ENCODE measurements around the gene SMS. TPM values are rescaled to one million over a fixed set of nuclear protein-coding genes. Genes with fewer than 3 reads are reported as not detected.
A peak's percentile ranks its signal among the peaks of the same experiment; 100 is the strongest.

Gene SMS
- total and polyA plus RNA-seq, 11 donors, result 24.0 to 109 (median 50.2) TPM

DNA sequence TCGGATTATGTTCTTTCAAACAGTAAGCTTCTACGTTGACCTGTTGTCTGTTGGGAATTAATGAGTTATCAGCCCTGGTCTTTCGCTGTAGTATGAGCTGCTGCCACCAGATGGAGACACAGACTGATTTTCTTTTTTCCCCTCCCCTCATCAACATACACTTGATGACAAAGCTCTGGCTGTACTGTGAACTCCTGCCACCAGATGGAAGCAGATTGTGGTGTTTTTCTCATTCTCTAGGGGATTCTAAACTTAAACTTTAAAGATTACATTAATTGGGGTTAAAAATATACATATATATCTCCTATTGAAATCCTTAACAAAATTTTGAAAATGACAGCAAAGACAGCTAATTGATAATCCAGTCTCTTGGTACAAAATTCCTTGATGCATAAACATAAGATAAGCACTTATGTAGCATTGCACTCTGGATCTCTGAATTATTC lies 44.8 kb downstream of the SMS start:
- Histone ChIP-seq H3K9me3 (no peaks in the 10 kb centered on the region), H3K4me1 (no peaks in the 10 kb centered on the region), H3K27me3 (no peaks in the 10 kb centered on the region), H3K36me3 (peaks cover 0 to 42% (median 11%) of the 10 kb centered on the region in 9 donors), H3K27ac (no peak overlapping the region), H3K4me3 (no peak overlapping the region)
- ATAC-seq (peak; percentile 71 to 93 (median 87)), DNase-seq (peak in 4 of 5 donors; percentile 26 to 50 (median 40))
- intact Hi-C loops (cut with DNase I), result loop anchor here in 5 of 10 donors (5.0 to 10.0 kb wide), 7 partner anchors 207 to 1647 kb away; no protein-coding TSS in a partner anchor
- TF ChIP-seq, protein P1, sequence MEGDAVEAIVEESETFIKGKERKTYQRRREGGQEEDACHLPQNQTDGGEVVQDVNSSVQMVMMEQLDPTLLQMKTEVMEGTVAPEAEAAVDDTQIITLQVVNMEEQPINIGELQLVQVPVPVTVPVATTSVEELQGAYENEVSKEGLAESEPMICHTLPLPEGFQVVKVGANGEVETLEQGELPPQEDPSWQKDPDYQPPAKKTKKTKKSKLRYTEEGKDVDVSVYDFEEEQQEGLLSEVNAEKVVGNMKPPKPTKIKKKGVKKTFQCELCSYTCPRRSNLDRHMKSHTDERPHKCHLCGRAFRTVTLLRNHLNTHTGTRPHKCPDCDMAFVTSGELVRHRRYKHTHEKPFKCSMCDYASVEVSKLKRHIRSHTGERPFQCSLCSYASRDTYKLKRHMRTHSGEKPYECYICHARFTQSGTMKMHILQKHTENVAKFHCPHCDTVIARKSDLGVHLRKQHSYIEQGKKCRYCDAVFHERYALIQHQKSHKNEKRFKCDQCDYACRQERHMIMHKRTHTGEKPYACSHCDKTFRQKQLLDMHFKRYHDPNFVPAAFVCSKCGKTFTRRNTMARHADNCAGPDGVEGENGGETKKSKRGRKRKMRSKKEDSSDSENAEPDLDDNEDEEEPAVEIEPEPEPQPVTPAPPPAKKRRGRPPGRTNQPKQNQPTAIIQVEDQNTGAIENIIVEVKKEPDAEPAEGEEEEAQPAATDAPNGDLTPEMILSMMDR (IDR thresholded peaks at IDR 0.05), result peak; percentile 60 to 93 (median 82)
- TF ChIP-seq POLR2A (IDR thresholded peaks at IDR 0.05), result no peak
- 6 to 13% (median 8%) methylated on average over 3 of the region's 3 CpGs for WGBS, 4 donors

DNA sequence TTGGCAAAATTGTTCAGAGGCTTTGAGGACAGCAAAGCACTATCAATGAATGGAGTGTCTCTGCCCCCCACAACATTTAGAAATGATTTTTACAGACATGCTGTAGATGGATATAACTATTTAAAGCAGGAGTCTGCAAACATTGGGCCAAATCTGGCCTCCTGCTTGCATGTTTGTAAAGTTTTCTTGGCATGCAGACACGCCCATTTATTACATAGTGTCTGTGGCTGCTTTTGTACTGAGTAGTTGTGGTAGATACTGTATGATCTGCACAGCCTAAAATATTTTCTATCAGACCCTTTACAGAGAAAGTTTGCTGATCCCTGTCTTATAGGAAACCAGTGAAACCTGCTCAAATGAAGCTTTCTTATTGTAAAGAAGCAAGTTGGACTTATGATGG lies 46.1 kb downstream of the SMS start:
- Histone ChIP-seq H3K9me3 (no peaks in the 10 kb centered on the region), H3K4me3 (no peak overlapping the region), H3K27ac (no peak overlapping the region), H3K27me3 (no peaks in the 10 kb centered on the region), H3K4me1 (no peaks in the 10 kb centered on the region), H3K36me3 (peaks cover 0 to 46% (median 11%) of the 10 kb centered on the region in 9 donors)
- intact Hi-C loops (cut with DNase I), result loop anchor here in 5 of 10 donors (5.0 to 10.0 kb wide), 7 partner anchors 206 to 1646 kb away; no protein-coding TSS in a partner anchor
- DNase-seq (no peak), ATAC-seq (no peak)
- WGBS, 4 donors, result 42 to 76% (median 62%) methylated on average over 1 of the region's 1 CpG
- TF ChIP-seq, protein P1 (IDR thresholded peaks at IDR 0.05), result no peak
- TF ChIP-seq POLR2A (IDR thresholded peaks at IDR 0.05), result no peak

DNA sequence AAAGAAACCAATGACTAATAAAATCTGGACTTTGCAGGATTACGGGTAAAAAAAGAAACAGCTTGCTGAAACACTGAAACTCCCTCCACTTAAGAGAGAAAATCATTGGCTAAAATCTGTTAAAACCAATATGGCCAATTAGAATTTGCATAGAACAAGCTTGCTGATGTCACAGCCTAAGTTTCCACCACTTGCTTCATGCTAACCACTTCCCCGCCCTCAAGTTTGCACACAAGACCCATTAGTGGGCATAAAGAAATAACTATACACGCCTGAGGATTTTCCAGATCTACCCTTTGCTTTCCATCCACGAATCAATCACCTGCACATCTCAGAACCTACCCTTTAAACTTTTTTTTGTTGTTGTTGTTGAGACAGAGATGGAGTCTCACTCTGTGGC lies 48.9 kb downstream of the SMS start:
- Histone ChIP-seq H3K36me3 (peaks cover 0 to 54% (median 14%) of the 10 kb centered on the region in 9 donors), H3K4me1 (no peaks in the 10 kb centered on the region), H3K9me3 (no peaks in the 10 kb centered on the region), H3K27ac (no peak overlapping the region), H3K4me3 (no peak overlapping the region), H3K27me3 (no peaks in the 10 kb centered on the region)
- intact Hi-C loops (cut with DNase I), result loop anchor here in 5 of 10 donors (5.0 to 10.0 kb wide), 7 partner anchors 203 to 1643 kb away; no protein-coding TSS in a partner anchor
- TF ChIP-seq, protein P1 (IDR thresholded peaks at IDR 0.05), result no peak
- TF ChIP-seq POLR2A (IDR thresholded peaks at IDR 0.05), result no peak
- ATAC-seq, result no peak
- 81 to 96% (median 87%) methylated on average over 4 of the region's 4 CpGs for WGBS, 4 donors
- DNase-seq, result no peak

DNA sequence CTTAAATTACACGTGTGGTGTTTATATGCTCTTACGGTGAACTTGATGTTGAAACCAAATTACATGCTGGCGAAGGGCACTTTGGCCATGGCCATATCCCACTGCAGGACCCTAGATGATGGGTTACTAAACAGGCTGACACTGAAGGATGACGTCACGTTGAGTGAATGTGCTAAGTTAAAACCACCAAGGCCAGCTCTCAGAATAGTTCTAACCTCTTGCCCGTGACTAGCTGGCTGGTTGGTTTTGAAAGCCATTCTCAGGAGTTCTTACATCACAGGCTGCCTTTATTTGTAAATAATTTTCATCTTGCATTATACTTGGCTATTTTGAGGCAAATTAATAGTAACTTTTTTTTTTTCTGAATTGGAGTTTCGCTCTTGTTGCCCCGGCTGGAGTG lies 50.3 kb downstream of the SMS start:
- Histone ChIP-seq H3K4me1 (peaks cover 0 to 1% (median 0%) of the 10 kb centered on the region in 12 donors), H3K4me3 (no peak overlapping the region), H3K9me3 (no peaks in the 10 kb centered on the region), H3K27me3 (no peaks in the 10 kb centered on the region), H3K27ac (no peak overlapping the region), H3K36me3 (peaks cover 0 to 46% (median 9%) of the 10 kb centered on the region in 9 donors)
- ATAC-seq (no peak), DNase-seq (no peak)
- WGBS, 4 donors, result 76 to 95% (median 85%) methylated on average over 8 of the region's 8 CpGs
- intact Hi-C loops (cut with DNase I), result no loop called here
- TF ChIP-seq POLR2A (IDR thresholded peaks at IDR 0.05), result no peak

DNA sequence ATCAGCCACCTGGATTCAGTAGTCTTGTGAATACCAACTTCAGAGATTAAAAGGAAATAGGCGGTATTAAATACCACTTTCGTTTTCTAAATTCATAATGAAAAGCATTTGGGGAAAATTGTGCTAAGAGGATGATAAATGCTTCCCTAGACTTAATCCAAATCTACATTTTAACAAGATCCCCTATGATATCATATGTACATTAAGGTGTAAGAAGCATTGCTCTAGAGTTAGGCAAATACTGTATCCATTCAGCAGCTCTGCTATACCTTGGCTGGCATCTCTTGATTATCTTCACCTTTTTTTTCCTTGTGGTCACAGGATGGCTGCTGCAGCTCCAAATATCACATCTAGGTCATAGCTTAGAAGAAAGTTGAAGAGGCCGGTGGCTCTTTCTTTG lies 51.0 kb downstream of the SMS start:
- Histone ChIP-seq H3K27ac (no peak overlapping the region), H3K9me3 (no peaks in the 10 kb centered on the region), H3K36me3 (peaks cover 0 to 42% (median 9%) of the 10 kb centered on the region in 9 donors), H3K4me1 (peaks cover 0 to 8% (median 0%) of the 10 kb centered on the region in 12 donors), H3K4me3 (no peak overlapping the region), H3K27me3 (no peaks in the 10 kb centered on the region)
- whole genome bisulfite sequencing, 4 donors, result 86 to 98% (median 92%) methylated on average over 3 of the region's 3 CpGs
- ATAC-seq (no peak), DNase-seq (no peak)
- intact Hi-C loops (cut with DNase I), result no loop called here
- TF ChIP-seq, protein P1 (IDR thresholded peaks at IDR 0.05), result no peak
- TF ChIP-seq POLR2A (IDR thresholded peaks at IDR 0.05), result no peak

All from heart left ventricle (tissue), 16 donors.